ENCODE measurements around the gene TBXAS1.

TBXAS1 gene

GRCh38 chr7:140005754-140006503 is 176.9 kb downstream of the TBXAS1 start:
- peak; percentile 18 for DNase-seq

DNA sequence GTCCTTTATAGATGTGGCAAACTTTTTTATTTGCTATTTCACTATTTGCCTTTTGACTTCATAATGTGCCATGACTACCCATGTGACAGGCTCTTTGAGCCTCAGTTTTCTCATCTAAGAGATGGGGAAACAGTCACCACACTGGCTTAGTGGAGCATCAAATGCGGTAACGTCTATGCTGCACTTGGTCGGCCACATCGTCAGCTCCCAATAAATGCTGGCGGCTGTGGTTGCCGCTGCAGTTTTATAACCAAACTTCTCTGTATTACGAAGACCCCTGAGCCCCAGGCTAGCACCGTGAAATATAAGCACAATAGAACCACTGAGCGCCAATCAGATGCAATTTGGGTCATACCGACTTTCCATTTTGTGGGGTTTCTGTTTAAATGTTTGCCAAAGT is 177.5 kb downstream of the TBXAS1 start:
- no peak for DNase-seq

GRCh38 chr7:140007051-140007690 is 178.1 kb downstream of the TBXAS1 start:
- no peak for DNase-seq

DNA sequence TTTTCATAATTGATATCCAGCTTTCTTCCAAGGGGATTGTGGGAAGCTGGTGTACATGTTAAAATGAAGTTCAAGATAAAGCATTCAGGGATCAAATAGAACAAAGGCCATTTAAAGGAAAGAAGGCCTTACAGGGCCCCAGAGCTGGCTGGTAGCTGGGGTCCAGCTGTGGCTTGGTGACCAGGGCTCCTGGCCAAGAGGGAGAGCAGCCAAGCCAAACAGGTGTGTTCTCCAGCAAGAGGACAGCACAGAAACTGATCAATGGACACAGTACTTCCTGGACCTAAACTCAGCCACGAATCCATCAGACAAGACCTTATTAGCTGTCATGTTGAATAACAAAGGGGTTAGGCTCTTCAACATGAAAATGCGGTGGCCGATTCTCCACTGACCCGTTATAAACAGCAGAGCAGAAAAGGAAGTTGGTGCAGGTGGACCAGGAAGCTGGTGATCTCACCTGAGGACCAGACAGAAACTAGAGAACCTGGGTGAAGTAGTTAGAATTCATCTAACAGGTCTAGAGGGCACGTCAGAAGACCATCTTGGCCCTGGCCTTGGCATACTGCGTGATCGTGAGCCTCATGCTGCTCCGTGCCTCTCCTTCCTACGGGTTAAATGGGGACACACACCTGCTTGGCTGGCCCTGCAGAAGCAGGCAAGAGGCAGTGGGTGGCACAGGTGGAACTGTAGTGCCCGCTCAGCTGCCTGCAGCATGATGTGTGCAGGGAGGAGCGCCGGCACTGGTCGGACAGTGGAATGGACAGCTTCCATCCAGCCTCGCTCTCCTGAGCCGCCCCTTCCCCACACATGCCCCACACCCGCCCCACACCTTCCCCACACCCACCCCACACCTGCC is 179.9 kb downstream of the TBXAS1 start:
- DNase-seq, result no peak

DNA sequence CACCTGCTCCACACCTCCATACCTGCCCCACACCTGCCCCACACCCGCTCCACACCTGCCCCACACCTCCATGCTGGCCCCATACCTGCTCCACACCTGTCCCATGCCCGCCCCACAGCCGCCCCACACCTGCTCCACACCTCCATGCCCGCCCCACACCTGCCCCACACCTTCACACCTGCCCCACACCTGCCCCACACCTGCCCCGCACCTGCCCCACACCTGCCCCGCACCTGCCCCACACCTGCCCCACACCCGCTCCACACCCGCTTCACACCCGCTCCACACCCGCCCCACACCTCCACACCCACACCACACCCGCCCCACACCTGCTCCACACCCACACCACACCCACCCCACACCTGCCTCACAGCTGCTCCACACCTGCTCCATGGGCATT is 180.7 kb downstream of the TBXAS1 start:
- DNase-seq, result no peak

GRCh38 chr7:140010194-140010895 is 181.3 kb downstream of the TBXAS1 start:
- DNase-seq, result peak; percentile 7

- DNase-seq, result no peak
These were observed 184.6 kb downstream of the TBXAS1 start for GRCh38 chr7:140013676-140014075.

GRCh38 chr7:140014123-140014522 is 185.1 kb downstream of the TBXAS1 start:
- DNase-seq, result no peak

- no peak for DNase-seq
These were observed 186.5 kb downstream of the TBXAS1 start for GRCh38 chr7:140015471-140015970.

DNA sequence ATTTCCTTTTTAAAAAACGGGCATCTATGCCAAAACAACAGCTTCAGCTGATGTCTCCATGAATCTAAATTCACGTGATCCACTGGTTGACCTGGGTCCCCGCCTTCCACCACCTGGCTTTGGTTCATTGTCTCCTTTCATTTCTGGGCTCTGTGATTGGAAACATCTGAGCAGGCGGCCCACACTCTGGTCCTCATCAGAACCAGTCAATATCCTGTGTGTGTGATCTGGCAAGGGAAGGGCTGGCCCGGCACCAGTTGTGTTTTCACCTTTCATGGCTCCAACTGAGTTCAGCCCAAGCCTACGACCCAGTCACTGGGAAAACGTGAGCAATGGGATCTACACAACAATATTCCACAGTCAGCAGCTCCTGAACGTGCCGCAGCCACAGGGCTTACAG is 187.5 kb downstream of the TBXAS1 start:
- no peak for DNase-seq

GRCh38 chr7:140017034-140017433 is 188.0 kb downstream of the TBXAS1 start:
- DNase-seq, result no peak

DNA sequence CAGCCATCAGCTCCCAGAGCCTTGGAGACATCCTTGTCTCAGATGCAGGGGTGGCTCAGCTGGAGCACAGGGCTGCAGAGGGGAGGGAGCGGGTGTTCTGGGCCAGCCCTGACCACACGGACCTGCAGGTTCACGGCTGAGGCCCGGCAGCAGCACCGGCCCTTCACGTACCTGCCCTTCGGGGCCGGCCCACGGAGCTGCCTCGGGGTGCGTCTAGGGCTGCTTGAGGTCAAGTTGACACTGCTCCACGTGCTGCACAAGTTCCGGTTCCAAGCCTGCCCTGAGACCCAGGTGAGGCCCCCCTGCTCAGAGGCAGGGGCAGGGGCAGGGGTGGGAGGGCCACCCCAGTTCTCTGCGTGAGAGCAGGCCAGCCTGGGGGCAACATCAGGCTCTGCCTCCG is 188.5 kb downstream of the TBXAS1 start:
- no peak for DNase-seq

- DNase-seq, result no peak
These were observed 189.3 kb downstream of the TBXAS1 start for GRCh38 chr7:140018125-140019043.

DNA sequence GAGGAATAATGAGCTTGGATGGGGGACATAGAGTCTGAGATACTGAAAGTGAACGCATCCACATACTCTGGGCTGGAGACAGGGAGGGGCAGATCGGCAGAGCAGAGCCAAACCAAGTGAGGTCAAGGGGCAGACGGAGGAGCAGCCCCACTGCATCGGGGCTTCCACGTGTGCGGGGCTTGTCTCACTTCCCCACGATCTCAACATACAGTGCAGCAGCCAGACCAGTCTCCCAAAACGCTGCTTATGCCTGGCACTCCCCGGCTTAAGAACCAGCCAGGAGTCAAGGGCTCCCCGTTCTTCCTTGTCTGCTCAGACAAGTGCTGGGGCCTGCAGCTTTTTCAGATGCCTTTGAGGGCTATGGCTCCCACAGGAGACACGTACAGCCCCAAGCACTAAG is 190.1 kb downstream of the TBXAS1 start:
- no peak for DNase-seq

- DNase-seq, result no peak
These were observed 190.5 kb downstream of the TBXAS1 start for GRCh38 chr7:140019606-140020005.

DNA sequence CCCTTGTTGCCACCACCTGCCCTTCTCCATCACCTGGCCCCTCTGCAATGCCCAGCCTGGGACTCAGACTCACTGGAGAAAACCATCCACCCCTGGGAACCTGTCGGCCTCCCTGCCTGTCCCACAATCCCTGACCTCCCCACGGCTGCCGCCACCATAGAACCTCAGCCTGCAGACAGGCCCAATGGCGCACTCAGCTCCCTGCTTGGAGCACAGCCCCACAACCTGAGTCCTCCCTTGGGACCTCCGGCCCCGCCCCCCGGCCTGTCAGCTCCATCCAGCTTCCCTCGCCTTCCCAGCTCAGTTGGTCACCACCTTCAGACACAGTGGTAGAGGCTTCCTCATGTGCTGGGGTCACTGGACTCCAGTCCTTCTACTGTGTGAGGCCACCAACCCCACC is 192.5 kb downstream of the TBXAS1 start:
- DNase-seq, result no peak

- no peak for DNase-seq
These were observed 193.6 kb downstream of the TBXAS1 start for GRCh38 chr7:140022582-140023211.

- DNase-seq, result no peak
These were observed 194.7 kb downstream of the TBXAS1 start for GRCh38 chr7:140023728-140024127.

- DNase-seq, result no peak
These were observed 195.5 kb downstream of the TBXAS1 start for GRCh38 chr7:140024585-140024984.

DNA sequence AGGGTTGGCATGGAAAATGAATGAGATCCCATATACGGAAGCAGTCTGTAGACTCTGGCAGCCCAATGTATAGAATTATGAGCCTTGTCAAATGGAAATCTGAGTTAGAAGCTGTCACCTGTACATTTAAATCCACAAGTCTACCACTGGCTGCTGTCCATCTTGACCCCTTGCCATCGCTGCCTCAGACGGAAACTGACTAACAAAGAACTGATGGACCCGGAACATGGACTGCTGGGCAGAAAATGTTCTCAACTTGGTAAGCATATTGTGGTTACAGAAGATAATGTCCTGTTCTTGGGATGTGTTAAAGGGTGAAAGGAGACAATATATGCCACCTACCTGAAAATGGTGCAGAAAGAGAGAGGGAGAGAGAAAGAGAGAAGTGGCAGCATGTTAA is 196.2 kb downstream of the TBXAS1 start:
- no peak for DNase-seq

- no peak for DNase-seq
These were observed 196.9 kb downstream of the TBXAS1 start for GRCh38 chr7:140025814-140026433.

Measured in eye (tissue), 1 donor.